Gastrocnemius medialis (tissue), 4 donors: ENCODE measurements around the gene CITED4.

Experiments
- POLR2A ChIP-seq, 2 donors: fragments of 450-650 bp; IDR thresholded peaks; one replicate each; pipeline ENCODE4 v1.6.1; 2017; ENCODE audit warnings: antibody characterized with exemption in 2 of 2, mild to moderate bottlenecking in 2 of 2, moderate library complexity in 2 of 2
- TF ChIP-seq, protein P1 (sequence below), 5 experiments: fragments of 450-650 bp in 3 of 5; fragments of 200-600 bp in 2 of 5; sonication (generic) in 2 of 5; IDR thresholded peaks in 4 of 5; conservative IDR thresholded peaks in 1 of 5; 1 replicate in 4 of 5; 2 replicates in 1 of 5; pipeline ENCODE4 v1.5.1; 2016 to 2019; ENCODE audit warnings: antibody characterized with exemption in 5 of 5, mild to moderate bottlenecking in 3 of 5, moderate library complexity in 3 of 5

DNA sequence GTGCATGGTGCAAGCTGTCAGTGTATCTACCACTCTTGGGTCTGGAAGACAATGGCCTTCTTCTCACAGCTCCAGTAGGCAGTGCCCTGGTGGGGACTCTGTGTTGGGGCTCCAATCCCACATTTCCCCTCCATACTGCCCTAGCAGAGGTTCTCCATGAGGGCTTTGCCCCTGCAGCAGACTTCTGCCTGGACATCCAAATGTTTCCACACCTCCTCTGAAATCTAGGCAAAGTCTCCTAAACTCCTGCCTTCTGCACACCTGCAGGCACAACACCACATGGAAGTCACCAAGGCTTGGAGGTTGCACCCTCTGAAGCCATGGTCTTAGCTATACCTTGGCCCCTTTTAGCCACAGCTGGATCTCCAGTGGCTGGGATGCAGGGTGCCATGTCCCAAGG, 31.8 kb upstream of the CITED4 start:
- TF ChIP-seq, protein P1, sequence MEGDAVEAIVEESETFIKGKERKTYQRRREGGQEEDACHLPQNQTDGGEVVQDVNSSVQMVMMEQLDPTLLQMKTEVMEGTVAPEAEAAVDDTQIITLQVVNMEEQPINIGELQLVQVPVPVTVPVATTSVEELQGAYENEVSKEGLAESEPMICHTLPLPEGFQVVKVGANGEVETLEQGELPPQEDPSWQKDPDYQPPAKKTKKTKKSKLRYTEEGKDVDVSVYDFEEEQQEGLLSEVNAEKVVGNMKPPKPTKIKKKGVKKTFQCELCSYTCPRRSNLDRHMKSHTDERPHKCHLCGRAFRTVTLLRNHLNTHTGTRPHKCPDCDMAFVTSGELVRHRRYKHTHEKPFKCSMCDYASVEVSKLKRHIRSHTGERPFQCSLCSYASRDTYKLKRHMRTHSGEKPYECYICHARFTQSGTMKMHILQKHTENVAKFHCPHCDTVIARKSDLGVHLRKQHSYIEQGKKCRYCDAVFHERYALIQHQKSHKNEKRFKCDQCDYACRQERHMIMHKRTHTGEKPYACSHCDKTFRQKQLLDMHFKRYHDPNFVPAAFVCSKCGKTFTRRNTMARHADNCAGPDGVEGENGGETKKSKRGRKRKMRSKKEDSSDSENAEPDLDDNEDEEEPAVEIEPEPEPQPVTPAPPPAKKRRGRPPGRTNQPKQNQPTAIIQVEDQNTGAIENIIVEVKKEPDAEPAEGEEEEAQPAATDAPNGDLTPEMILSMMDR (IDR thresholded peaks at IDR 0.05 in 4 of 5, conservative IDR thresholded peaks at IDR 0.05 in 1 of 5) = no peak
- TF ChIP-seq POLR2A (IDR thresholded peaks at IDR 0.05) = no peak
